Activated CD4-positive, CD25-positive, alpha-beta regulatory T cell treated with anti-CD3 and anti-CD28 coated beads, Interleukin-2, amount 50 U/mL, for 16 hours (primary cell): Measurements from ENCODE around the gene SULT4A1.

Experiments
- DNase-seq: peaks from one replicate; pipeline ENCODE4 v3.0.0-alpha.2; 2020; ENCODE audit warnings: low read depth, low spot score

Gene SULT4A1

DNA sequence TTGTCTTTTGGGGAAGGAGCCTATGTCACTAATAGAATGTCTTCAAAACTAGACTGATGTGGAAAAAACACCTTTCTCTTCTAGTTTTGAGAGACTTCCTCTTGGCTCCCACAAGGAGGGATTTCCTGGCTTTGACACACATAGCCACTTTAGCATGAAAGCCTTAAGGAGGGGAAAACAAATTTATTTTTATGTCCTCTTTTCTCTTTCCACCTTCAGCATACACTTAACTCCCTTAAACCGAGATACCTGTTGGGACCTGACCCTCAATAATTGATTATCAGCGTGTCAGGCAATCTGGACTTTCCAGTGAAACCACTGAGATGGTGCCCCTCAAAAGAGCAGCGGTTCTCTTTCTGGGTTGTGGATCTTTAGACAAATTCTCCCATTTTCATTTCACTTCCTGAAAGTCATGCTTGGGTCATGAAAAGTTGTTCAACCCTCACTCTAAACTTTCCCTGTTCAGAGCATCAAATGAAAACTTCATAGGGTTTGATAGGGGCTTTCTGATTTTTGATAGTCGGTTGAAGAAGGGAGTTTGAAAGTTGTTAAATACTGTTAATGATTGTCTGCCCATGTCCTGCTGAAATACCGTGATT, 59.3 kb downstream of the SULT4A1 start:
- no peak for DNase-seq

- no peak for DNase-seq
Observed at GRCh38 chr22:43800970-43801369, 61.3 kb downstream of the SULT4A1 start.

DNA sequence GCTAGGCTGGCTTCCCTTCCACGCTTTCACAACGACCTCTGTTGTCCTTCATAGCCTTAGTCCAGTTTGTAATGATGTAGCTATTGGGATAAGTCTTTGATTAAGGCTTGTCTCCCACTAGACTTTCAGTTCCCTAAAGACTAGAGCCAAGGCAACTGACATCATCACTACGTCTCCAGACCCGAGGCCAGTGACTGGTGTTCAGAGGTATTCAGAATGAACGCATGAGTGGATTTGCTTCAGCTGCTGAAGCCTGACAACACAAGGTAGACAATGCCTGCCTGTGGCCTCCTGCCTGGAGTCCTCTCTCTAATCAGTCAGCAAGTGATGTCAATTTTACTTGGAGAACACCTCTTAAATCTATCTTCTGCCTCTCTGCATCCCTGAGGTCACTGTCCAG, 63.8 kb downstream of the SULT4A1 start:
- no peak for DNase-seq

DNA sequence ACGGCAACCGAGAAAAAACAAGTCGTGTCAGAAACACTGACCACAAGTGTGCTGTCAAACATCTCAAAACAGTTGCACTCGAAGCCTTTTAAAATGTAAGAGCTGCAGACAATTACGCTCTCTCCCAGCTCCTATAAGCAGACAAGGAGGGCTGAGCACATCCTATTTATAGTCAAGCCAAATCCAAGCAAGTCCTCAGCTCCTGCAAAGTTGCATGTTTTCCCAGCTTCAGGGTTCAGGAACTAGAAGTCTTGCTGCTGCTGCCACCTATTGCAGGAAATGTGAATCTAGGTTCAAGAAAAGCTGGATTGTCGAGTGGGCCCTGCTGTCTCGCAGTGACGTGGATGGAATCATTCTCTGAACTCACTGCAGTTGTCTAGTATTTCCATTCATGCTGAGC, 65.7 kb downstream of the SULT4A1 start:
- DNase-seq: no peak

GRCh38 chr22:43795320-43795719, 67.0 kb downstream of the SULT4A1 start:
- DNase-seq: no peak

DNA sequence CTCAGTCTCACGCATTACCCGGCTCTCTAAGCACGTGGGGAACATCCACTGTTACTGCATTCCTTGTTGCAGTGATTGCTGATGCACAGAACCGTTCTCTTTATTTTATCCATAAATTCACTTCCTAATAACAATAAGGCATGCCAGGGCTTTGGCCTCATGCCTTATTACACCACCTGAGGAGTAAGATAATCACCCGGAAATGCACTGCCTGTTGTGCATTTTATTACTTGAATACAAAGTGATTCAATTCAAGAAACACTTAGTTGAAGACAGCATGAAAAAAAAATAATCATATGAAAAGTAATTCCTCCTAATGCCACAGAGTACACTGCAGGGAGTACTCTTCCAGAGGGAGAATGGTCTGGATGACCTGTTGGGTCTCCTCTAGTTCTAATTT, 69.4 kb downstream of the SULT4A1 start:
- DNase-seq: no peak

GRCh38 chr22:43789452-43789851, 72.9 kb downstream of the SULT4A1 start:
- DNase-seq: no peak

DNA sequence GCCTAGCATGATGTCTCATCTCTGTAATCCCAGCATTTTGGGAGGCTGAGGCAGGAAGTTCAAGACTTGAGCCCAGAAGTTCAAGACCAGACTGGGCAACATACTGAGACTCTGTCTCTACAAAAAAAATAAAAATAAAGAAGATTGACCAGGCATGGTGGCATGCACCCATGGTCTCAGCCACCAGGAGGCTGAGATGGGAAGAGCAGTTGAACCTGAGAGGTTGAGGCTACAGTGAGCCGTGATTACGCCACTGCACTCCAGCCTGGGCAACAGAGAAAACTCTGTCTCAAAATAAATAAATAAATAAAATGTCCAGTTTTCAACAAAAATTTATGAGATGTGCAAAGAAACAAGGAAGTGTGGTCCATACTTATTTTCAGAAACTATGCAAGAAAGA, 78.5 kb downstream of the SULT4A1 start:
- no peak for DNase-seq

- DNase-seq: no peak
Observed at GRCh38 chr22:43782448-43782847, 79.9 kb downstream of the SULT4A1 start.

- no peak for DNase-seq
Observed at GRCh38 chr22:43777286-43777685, 85.0 kb downstream of the SULT4A1 start.

- DNase-seq: no peak
Observed at GRCh38 chr22:43776081-43776670, 86.1 kb downstream of the SULT4A1 start.
